Measurements from ENCODE around the gene YTHDF1.

The YTHDF1 gene

GRCh38 chr20:63246490-63247288 lies 30.8 kb upstream of the YTHDF1 start:
- no peak for TF ChIP-seq MYC (IDR thresholded peaks at IDR 0.05; ENCODE audit: low read depth, low read length)
- no peak for TF ChIP-seq CTCF (IDR thresholded peaks at IDR 0.05; ENCODE audit: low read depth, low read length)
- no peak for TF ChIP-seq MAX (IDR thresholded peaks at IDR 0.05; ENCODE audit: low read depth, low read length)
- no peak for TF ChIP-seq POLR2A (IDR thresholded peaks at IDR 0.05; ENCODE audit: extremely low read depth, insufficient read length)
- no peak for DNase-seq (ENCODE audit: low read depth)
- no peak overlapping the region for H3K4me3 ChIP-seq (ENCODE audit: low read depth, low read length)

GRCh38 chr20:63244468-63244867 lies 28.5 kb upstream of the YTHDF1 start:
- DNase-seq (ENCODE audit: low read depth): no peak
- H3K4me3 ChIP-seq (ENCODE audit: low read depth, low read length): no peak overlapping the region
- TF ChIP-seq CTCF (IDR thresholded peaks at IDR 0.05; ENCODE audit: low read depth, low read length): no peak
- no peak for TF ChIP-seq MYC (IDR thresholded peaks at IDR 0.05; ENCODE audit: low read depth, low read length)
- TF ChIP-seq MAX (IDR thresholded peaks at IDR 0.05; ENCODE audit: low read depth, low read length): no peak
- no peak for TF ChIP-seq POLR2A (IDR thresholded peaks at IDR 0.05; ENCODE audit: extremely low read depth, insufficient read length)

- no peak overlapping the region for H3K4me3 ChIP-seq (ENCODE audit: low read depth, low read length)
- TF ChIP-seq MAX (IDR thresholded peaks at IDR 0.05; ENCODE audit: low read depth, low read length) (no peak), MYC (IDR thresholded peaks at IDR 0.05; ENCODE audit: low read depth, low read length) (no peak), CTCF (IDR thresholded peaks at IDR 0.05; ENCODE audit: low read depth, low read length) (no peak), POLR2A (IDR thresholded peaks at IDR 0.05; ENCODE audit: extremely low read depth, insufficient read length) (no peak)
- no peak for DNase-seq (ENCODE audit: low read depth)
These were observed 27.8 kb upstream of the YTHDF1 start for GRCh38 chr20:63243604-63244247.

- no peak for DNase-seq (ENCODE audit: low read depth)
- no peak overlapping the region for H3K4me3 ChIP-seq (ENCODE audit: low read depth, low read length)
- TF ChIP-seq CTCF (IDR thresholded peaks at IDR 0.05; ENCODE audit: low read depth, low read length): no peak
- no peak for TF ChIP-seq MYC (IDR thresholded peaks at IDR 0.05; ENCODE audit: low read depth, low read length)
- no peak for TF ChIP-seq MAX (IDR thresholded peaks at IDR 0.05; ENCODE audit: low read depth, low read length)
- no peak for TF ChIP-seq POLR2A (IDR thresholded peaks at IDR 0.05; ENCODE audit: extremely low read depth, insufficient read length)
These were observed 26.8 kb upstream of the YTHDF1 start for GRCh38 chr20:63242736-63243135.

GRCh38 chr20:63241272-63241671 lies 25.3 kb upstream of the YTHDF1 start:
- TF ChIP-seq POLR2A (IDR thresholded peaks at IDR 0.05; ENCODE audit: extremely low read depth, insufficient read length) (no peak), MYC (IDR thresholded peaks at IDR 0.05; ENCODE audit: low read depth, low read length) (no peak), MAX (IDR thresholded peaks at IDR 0.05; ENCODE audit: low read depth, low read length) (no peak), CTCF (IDR thresholded peaks at IDR 0.05; ENCODE audit: low read depth, low read length) (no peak)
- no peak for DNase-seq (ENCODE audit: low read depth)
- H3K4me3 ChIP-seq (ENCODE audit: low read depth, low read length): no peak overlapping the region

Data from NB4 (cell line).